ENCODE measurements around the gene LGI1. TPM values are rescaled to one million over a fixed set of nuclear protein-coding genes. Genes with fewer than 3 reads are reported as not detected.

The LGI1 gene
- total and polyA plus RNA-seq, 12 donors, result 0.03 to 0.68 (median 0.42) TPM; not detected in 6

- Histone ChIP-seq H3K9me3 (no peaks in the 10 kb centered on the region), H3K4me3 (no peak overlapping the region), H3K4me1 (peaks cover 0 to 8% (median 0%) of the 10 kb centered on the region in 9 donors), H3K27ac (no peak overlapping the region), H3K36me3 (no peaks in the 10 kb centered on the region), H3K27me3 (peaks cover 0 to 23% (median 3%) of the 10 kb centered on the region in 7 donors)
- WGBS, 2 donors, result 9 to 19% methylated on average over 2 of the region's 2 CpGs
- intact Hi-C loops (cut with DNase I), result no loop called here
- no peak for DNase-seq
- TF ChIP-seq CTCF (IDR thresholded peaks at IDR 0.05), result no peak
- ATAC-seq, result peak in 3 of 8 donors; percentile 29 to 62 (median 35)
Measured at GRCh38 chr10:93806903-93807302, 49.2 kb downstream of the LGI1 start.

GRCh38 chr10:93807371-93807770 is 49.6 kb downstream of the LGI1 start:
- peaks cover 0 to 21% (median 0%) of the 10 kb centered on the region in 7 donors for H3K27me3 ChIP-seq
- intact Hi-C loops (cut with DNase I), result no loop called here
- ATAC-seq (no peak), DNase-seq (no peak)
- no peaks in the 10 kb centered on the region for H3K36me3 ChIP-seq
- WGBS, 2 donors, result 88 to 91% methylated on average over 2 of the region's 2 CpGs
- H3K9me3 ChIP-seq, result no peaks in the 10 kb centered on the region
- no peak for TF ChIP-seq CTCF (IDR thresholded peaks at IDR 0.05)
- H3K4me3 ChIP-seq, result no peak overlapping the region
- H3K4me1 ChIP-seq, result peaks cover 0 to 8% (median 0%) of the 10 kb centered on the region in 9 donors
- no peak overlapping the region for H3K27ac ChIP-seq

DNA sequence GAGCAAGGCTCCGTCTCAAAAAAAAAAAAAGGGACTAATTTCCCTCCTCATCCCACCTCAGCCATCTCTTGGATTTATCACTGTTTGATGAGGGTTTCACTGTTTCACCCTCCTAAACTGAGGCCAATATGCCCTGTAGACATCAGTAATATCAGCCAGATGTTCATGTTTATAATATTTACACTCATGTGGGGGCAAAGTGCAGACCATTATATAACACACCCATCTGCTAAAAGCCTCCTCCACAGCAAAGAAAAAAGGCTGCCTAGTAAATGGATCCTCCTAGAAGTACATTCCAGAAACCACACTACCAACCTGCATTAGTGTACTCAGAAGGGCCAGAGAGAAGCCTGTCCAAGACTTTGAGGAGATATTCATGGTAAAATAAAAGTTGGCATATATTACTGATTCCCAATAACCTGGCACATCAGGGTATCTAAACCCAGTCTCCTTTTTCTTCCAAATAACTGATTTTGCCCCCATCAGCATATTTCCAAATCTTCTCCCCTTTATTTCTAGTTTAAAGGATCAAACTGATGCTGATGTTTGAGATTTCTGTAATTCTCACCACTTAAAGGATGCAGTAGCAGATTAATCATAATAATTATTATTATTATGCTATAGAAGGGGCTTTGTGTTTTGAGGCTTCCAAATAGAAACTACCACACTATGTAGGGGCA is 55.1 kb downstream of the LGI1 start:
- no peaks in the 10 kb centered on the region for H3K9me3 ChIP-seq
- no peak for TF ChIP-seq CTCF (IDR thresholded peaks at IDR 0.05)
- H3K36me3 ChIP-seq, result no peaks in the 10 kb centered on the region
- H3K4me1 ChIP-seq, result peaks cover 0 to 10% (median 4%) of the 10 kb centered on the region in 9 donors
- intact Hi-C loops (cut with DNase I), result loop anchor here in 3 of 10 donors (10.0 kb wide), 4 partner anchors 108 to 632 kb away; partner anchors contain the start of gene FRA10AC1 (in 1 of the 3)
- peaks cover 0 to 34% (median 6%) of the 10 kb centered on the region in 7 donors for H3K27me3 ChIP-seq
- DNase-seq (no peak), ATAC-seq (no peak)
- no peak overlapping the region for H3K4me3 ChIP-seq
- 83 to 100% methylated on average over 1 of the region's 1 CpG for WGBS, 2 donors
- H3K27ac ChIP-seq, result no peak overlapping the region

DNA sequence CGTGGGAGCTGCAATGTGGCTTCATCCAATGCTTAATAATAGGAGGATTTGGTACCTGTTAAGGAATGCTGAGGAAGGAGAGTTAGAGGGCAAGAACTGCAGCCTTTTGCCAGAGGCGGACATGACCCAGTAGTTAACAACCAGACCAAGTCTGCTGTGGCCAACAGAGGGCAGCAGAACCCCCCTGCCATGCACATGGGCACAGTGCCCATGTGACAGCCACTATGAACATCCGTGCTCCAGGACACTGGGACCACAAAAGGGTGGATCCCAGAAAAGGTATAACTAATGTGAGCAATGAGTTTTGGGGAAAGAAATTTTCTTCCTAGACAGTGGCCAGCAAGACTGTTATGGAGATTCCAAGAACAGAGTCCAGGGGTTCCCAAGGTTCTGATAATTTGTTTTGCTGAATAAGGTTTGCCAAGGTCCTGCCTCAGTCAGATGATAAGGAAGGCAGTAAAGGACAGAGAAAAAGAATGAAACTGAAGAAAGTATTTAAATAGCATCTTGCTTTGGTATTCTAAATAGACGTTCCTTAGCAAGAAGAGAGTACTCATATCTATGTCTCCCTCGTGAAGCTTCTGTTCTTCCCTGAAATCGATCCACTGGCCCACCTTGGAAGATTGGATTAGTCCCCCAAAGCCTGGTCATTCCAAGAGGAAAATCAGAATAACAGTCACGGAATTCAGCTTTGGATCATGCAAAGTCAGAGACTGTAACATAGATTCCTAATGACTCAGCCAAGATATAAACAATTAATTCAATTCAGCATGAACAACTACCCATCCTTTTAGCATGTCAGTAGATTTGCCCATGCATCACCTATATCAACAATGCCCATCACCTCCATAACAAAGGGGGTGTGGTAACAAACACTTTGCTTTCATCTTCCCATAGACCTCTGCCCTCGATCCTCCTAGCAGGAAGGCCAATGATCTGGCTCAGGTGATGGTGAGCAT is 56.0 kb downstream of the LGI1 start:
- 59 to 62% methylated on average over 8 of the region's 8 CpGs for WGBS, 2 donors
- peaks cover 0 to 37% (median 13%) of the 10 kb centered on the region in 7 donors for H3K27me3 ChIP-seq
- intact Hi-C loops (cut with DNase I), result loop anchor here in 3 of 10 donors (10.0 kb wide), 4 partner anchors 109 to 631 kb away; partner anchors contain the start of gene FRA10AC1 (in 1 of the 3)
- peak; percentile 18 to 68 (median 64) for TF ChIP-seq CTCF (IDR thresholded peaks at IDR 0.05)
- no peaks in the 10 kb centered on the region for H3K36me3 ChIP-seq
- DNase-seq (peak; percentile 27 to 48), ATAC-seq (peak in 7 of 8 donors; percentile 55 to 89 (median 79))
- H3K4me1 ChIP-seq, result peaks cover 0 to 10% (median 4%) of the 10 kb centered on the region in 9 donors
- no peak overlapping the region for H3K4me3 ChIP-seq
- H3K9me3 ChIP-seq, result no peaks in the 10 kb centered on the region
- no peak overlapping the region for H3K27ac ChIP-seq
